NCI-H1930 (cell line): ENCODE measurements around the gene CFAP74.
A peak's percentile ranks its signal among the peaks of the same experiment; 100 is the strongest.

Experiments used
- DNase-seq, 2 experiments: peaks; one replicate each; lab custom pipeline; 2025; lab: John Stamatoyannopoulos, UW

CFAP74 gene, protein sequence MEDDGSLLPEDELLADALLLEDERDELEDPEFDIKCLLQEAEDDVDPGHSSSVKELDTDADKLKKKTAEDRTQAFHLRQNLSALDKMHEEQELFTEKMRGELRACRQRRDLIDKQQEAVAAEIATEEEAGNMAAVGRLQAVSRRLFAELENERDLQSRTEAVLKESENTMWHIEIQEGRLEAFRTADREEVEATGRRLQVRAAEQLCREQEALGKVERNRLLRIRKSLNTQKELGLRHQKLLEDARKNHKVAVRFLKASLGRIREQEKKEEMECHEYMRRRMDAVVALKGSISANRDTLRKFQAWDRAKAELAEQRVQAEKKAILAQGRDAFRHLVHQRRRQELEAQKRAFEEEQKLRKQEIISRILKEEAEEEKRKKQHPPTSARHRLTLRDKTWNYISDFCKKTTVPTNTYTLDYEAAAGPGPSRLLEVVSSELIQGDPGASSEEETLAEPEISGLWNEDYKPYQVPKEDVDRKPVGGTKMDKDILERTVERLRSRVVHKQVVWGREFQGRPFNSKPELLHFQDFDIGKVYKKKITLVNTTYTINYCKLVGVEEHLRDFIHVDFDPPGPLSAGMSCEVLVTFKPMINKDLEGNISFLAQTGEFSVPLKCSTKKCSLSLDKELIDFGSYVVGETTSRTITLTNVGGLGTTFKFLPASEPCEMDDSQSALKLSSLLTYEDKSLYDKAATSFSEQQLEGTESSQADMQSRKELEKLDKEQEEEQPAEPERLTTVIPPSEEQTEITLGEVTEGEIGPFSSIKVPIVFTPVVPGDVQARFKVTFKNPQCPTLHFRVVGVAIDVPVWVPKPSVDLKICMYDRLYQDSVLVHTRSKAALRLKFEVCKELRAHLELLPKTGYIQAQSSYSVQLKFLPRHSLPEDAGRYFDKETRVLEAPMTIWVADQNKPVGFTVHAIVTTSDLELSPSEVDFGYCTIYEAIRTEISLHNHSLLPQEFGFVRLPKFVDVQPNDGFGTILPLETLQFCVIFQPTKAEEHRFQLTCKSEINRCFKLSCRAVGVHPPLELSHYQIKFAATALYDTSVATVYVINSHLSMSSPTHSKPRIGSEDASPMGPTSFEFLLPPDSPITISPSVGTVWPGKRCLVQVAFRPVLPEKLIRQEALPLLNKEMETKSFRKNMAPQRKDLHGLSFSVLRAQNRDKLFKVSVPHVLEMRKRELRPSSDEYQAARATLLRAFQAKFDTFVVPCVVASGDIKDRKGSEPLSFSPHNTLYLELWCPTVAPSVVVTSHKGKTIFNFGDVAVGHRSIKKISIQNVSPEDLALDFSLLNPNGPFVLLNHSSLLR (N-terminal part only)

DNA sequence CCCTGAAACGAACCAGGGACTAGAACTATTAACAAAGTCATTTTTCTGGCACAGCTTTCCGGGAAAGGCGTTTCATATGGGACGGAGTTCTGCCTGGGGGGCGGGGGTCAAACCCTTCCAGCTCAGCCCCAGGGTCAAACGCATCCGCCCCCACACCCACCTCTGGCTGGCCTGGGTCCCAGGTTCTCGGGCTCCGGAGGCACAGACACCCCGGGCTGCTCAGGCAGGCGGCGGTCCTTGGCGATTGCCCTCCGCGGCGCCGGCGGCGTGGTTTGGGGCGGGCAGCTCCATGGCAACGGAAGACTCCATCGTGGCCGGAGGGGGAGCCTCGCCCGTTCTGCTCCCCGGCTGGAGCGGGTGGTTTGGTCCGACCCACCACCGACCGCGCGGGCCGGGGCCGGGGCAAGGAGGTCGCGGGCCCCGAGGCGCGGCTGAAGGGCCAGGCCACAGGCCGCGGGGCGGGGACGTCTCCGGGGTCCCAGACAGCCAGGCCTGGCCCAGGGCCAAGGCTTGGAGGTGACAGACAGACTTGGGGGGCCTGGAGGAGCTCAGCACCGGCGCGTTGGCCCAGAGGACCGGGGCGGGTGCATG is at the start of gene CFAP74:
Gene CFAP74, minus strand, starts transcription at position 246 of the 591 bp plus-strand sequence. CDS start 12,830 bp downstream, outside the sequence.
- DNase-seq = peak in 1 of 2 experiments; percentile 51

GRCh38 chr1:2053217-2053616 is 49.6 kb upstream of the CFAP74 start:
- DNase-seq = no peak

GRCh38 chr1:2052756-2053155 is 49.2 kb upstream of the CFAP74 start:
- no peak for DNase-seq

DNA sequence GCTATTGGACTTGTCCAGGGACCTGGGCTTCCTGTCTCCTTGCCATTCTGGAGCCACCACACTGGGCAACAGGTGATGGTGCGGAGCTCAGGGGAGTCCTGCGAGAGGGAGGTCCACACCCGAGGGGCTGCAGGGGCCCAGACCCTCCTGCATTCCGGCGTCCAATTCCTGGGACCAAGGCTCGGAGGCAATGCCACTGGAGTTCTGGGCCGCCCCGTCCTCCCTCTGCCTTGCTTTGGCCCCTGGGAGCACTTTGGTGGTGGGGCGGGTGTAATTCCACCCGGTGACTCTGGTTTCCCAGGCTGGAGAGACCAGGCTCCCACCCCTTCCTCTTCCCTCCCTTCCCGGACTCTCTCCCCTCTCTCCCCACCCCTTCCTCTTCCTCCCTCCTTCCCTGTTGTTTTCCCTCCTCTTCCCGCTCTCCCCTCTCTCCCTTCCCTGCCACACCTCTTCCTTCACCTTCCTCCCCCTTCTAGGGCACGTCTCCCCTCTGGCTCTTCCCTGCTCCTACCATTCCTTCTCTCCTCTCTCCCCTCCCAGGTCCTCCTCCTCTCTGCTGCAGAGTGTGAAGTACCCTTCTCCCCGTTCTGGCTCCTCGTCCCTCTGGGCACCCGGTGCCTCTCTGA is 48.6 kb upstream of the CFAP74 start:
- DNase-seq = no peak

DNA sequence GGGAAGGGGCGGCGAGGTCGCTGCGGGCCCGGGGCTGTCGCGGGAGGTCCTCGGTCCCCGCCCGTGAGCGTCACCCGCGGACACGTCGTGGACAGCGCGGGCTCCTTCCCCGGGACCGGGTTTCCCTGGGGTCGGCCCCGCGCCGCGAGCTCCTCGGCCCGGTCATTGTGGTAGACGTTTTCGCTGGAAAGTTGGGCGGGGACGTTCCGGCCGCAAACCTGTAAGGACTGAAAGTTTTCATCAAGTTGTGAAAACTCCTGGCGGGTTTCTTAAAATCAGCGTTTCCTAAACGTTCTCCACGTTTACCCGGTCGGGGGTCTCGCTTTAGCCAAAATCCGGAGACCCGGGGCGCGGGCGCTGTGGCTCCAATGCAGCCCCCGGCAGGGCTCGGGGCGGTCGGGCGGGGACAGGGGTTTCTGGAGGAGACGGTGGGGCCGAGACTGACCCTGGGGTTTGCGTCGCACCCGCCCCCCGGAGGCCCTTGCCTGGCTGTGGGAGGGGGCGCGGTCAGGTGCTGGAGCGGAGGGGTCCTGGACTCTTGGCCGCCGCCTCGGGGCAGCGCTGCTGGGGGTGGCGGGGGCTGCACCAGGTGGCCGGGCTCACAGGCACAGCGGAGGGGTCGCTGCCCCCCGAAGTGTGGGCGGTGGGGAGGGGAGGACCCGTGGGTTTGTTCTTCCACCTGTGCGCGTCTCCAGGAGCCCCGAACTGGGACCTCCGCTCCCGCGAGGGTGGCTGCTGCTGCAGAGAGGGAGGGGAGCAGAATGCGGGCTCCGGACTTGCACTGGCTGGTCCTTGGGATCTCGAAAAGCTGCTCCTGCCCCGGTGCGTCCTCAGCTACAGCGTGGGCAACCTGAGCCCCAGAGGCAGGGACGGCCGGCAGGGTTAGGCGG is 47.5 kb upstream of the CFAP74 start:
- DNase-seq = no peak

GRCh38 chr1:2050461-2050792 is 46.8 kb upstream of the CFAP74 start:
- DNase-seq = no peak

DNA sequence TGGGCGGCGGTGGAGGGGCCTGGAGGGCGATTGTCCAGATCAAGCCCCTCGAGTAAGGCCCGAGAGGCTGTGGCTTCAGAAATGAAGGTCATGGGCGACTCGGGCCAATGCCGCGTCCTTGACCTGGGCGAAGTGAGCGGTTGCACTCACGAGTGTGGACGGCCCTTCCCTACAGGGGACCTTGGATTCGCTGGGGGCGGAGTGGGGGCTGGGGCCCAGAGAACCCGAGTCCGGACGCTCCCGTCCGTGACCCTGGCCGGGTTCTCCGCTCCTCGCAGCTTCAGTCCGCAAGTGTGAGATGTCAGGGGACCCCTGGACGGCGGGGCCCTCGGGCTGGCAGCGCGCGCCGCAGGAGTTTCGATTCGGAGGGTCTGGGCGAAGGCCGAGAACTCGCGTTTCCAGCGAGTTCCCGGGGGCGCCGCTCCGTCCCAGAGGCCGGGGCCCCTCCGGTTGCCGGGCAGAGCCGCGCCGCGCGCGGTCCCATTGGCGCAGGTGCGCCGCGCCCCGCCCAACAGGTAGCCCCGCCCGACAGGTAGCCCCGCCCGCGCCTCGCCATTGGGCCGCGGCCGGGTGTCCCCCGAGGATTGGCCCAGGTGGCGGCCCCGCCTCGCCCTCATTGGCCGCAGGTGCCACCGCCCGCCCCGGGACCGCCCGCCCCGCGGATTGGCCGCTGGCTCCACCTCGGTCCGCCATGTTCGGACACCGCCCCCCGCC is 46.3 kb upstream of the CFAP74 start, which contains the start of gene PRKCZ:
Gene PRKCZ, plus strand, starts transcription at position 694 of the 714 bp plus-strand sequence. CDS start 220 bp downstream, outside the sequence.
- peak; percentile 80 to 94 for DNase-seq

GRCh38 chr1:2049225-2049717 is 45.7 kb upstream of the CFAP74 start:
- peak in 1 of 2 experiments; percentile 35 for DNase-seq

DNA sequence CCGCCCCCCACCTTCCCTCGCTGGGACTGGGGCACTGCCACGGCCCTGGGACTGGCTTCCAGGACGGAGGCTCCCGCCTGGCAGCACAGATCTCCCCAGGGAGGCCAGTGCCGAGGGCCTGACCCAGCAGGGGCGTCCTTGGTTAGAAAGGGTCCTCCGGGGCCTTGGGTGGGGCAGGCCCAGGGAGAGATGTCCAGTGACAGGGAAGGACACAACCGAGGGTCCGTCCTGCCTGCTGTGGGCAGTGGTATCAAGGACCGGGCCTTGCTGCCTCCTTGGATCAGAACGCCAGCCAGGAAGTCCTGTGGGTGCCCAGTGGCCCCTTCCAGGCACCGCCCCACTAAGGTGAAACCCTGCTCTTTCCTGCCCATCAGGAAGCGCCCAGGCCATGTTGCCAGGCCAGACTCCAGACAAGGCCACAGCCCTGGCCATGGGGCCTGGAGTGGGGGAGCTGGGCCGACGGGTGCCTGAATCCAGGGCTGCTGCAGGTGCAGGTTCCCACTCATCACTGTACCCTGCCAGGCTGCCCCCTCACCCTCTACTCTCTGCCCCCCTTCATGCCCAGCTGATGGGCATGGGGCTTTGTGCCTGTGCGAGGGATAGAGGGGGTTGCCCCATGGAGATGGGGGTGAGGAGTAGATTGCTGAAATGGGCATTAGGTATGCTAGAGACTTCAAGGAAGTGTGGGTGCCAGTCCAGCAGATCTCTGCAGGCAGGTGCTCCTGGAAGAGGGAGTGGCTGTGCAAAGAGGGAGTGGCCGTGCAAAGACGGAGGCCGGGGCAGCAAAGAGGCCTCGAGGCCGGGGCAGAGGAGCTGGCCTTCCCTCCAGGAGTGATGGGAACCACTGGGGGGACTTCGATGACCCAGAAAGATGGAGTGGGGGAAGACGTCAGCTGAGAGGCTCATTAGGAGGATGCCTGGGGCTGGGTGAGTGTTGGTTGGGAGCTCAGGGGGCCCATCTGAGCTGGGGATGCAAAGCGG is 44.5 kb upstream of the CFAP74 start:
- DNase-seq = no peak

GRCh38 chr1:2046953-2047748 is 43.6 kb upstream of the CFAP74 start:
- no peak for DNase-seq

GRCh38 chr1:2046174-2046917 is 42.8 kb upstream of the CFAP74 start:
- DNase-seq = peak; percentile 20 to 67

DNA sequence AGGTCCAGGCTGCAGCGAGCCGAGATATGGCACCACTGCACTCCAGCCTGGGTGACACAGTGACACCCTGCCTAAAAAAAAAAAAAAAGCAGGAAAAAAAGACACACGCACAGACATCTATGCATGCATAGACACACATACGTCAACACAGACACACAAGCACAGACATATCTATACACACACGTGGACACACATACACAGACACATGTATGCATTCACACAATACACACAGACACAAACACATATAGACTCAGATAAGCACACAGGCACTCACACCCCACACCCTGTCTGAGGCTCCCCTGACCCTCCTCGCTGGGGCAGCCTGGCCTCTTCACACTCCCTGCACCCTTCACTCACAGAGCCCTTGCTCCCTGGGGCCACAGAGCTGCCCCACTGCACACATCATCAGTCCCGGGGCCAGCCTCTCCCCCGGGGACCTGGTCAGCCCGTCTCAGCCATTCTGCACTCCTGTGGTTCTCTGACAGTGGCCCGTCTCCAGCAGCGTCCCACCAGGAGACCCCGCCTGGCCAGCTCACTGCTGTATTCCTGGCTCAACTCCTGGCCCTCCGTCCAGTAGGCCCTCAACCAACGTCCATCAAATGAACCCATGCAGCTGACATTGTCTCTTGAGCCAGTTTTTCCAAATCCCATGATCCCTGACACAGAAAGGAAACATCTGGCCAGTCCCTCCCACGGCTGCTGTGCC is 42.0 kb upstream of the CFAP74 start:
- DNase-seq = no peak

- DNase-seq = peak; percentile 38 to 47
Observed at GRCh38 chr1:2044510-2045319, 41.1 kb upstream of the CFAP74 start.

DNA sequence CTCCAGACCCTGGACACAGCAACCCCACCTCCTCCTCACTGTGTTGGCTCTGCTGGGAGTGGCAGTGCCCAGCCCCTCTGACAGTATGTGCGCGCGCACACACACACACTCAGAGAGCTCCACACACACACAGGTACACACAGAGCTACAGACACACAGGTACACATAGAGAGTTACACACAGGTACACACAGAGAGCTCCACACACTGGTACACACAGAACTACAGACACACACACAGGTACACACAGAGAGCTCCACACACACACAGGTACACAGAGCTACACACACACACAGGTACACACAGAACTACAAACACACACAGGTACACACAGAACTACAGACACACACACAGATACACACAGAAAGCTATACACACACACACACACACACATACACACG is 40.3 kb upstream of the CFAP74 start:
- DNase-seq = no peak
